Brain microvascular endothelial cell (primary cell): ENCODE data around the gene AUTS2.

Experiments used
- DNase-seq: peaks from one replicate; pipeline ENCODE4 v3.0.0-alpha.2; 2020
- H3K27ac ChIP-seq: fragments of 250-450 bp; sonication (Bioruptor Pico); 2 replicates; pipeline ENCODE4 v1.5.1; 2020; ENCODE audit warnings: mild to moderate bottlenecking, moderate library complexity
- H3K27me3 ChIP-seq: fragments of 250-450 bp; sonication (Bioruptor Pico); replicated peaks from 2 replicates; pipeline ENCODE4 v1.5.1; 2020; ENCODE audit warnings: mild to moderate bottlenecking
- H3K36me3 ChIP-seq: fragments of 250-450 bp; sonication (Bioruptor Pico); replicated peaks from 2 replicates; pipeline ENCODE4 v1.5.1; 2020; ENCODE audit warnings: mild to moderate bottlenecking
- H3K4me3 ChIP-seq: 2 replicates; pipeline ENCODE4 v1.5.1; 2011; ENCODE audit warnings: low read depth, mild to moderate bottlenecking, control low read depth, low read length, moderate library complexity
- CTCF ChIP-seq: IDR thresholded peaks from 2 replicates; pipeline ENCODE4 v1.5.1; 2011; ENCODE audit warnings: low read depth, mild to moderate bottlenecking, moderate library complexity, low read length, control low read depth, inconsistent platforms; ENCODE audit errors: missing control alignments
- in situ Hi-C: cut with HindIII; loops from 2 replicates; pipeline ENCODE4 v1.10.0; 2017; ENCODE audit warnings: low sequenced_read_pairs, low pct_ligation_motif_present

Gene AUTS2

GRCh38 chr7:69638674-69639073, 40.4 kb downstream of the AUTS2 start:
- in situ Hi-C loops = no loop called here
- Histone ChIP-seq H3K4me3 (no peak overlapping the region), H3K27me3 (no peaks in the 10 kb centered on the region), H3K27ac (no peak overlapping the region), H3K36me3 (no peaks in the 10 kb centered on the region)
- no peak for TF ChIP-seq CTCF
- DNase-seq = no peak

GRCh38 chr7:69640216-69640615, 41.9 kb downstream of the AUTS2 start:
- Histone ChIP-seq H3K4me3 (no peak overlapping the region), H3K27me3 (no peaks in the 10 kb centered on the region), H3K27ac (no peak overlapping the region), H3K36me3 (no peaks in the 10 kb centered on the region)
- no peak for TF ChIP-seq CTCF
- in situ Hi-C loops = no loop called here
- DNase-seq = no peak

DNA sequence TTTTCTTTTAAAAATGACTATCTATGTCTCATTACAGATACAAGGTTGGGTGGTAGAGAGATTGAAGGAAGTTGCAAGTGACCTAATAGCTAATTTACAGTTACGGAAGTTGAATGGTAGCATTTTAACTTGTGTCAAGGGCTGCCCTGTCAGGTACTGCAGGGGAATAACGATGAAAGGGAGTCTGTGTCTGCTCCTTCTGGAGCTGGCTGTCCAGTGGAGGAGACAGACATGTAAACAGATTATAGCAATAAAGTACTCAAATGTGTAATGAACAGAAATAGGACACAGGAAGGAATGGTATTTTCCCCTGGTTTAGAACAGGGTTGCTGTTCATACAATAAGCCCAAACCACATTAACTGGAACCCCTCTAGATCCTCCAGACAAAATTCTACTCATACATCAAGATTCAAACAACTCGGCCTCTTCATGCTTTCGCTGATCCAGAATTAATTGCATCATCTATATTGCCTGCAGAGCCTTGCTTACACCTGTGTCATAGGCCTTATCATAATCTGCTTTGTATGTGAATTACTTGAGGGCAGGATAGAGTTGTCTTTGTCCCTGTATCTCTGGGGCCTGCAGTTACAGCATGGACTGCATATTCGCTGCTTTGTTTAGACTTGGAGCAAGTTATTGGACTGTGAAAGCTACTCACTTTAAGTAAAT, 42.8 kb downstream of the AUTS2 start:
- no peak overlapping the region for H3K27ac ChIP-seq
- no peaks in the 10 kb centered on the region for H3K27me3 ChIP-seq
- no peak for DNase-seq
- no peak overlapping the region for H3K4me3 ChIP-seq
- H3K36me3 ChIP-seq = no peaks in the 10 kb centered on the region
- in situ Hi-C loops = no loop called here
- TF ChIP-seq CTCF = no peak

DNA sequence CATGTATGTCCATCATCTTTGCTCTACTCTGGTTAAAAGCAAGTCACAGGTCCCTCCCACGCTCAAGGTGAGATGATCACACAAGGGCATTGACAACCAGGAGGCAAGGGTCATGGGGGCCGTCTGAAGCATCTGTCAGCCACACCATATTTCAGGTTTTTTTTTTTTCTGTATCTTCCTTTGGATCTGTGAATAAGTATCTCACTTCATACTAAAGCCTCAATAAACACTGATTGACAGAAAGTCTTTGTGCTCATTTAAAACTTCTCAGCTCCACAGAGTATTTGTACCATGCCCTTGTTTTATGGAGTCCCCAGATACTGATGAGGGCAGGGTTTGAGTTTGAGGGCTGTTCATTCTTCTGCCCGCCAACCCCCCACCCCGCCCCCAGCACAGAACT, 45.0 kb downstream of the AUTS2 start:
- Histone ChIP-seq H3K4me3 (no peak overlapping the region), H3K27me3 (no peaks in the 10 kb centered on the region), H3K27ac (no peak overlapping the region), H3K36me3 (no peaks in the 10 kb centered on the region)
- DNase-seq = no peak
- in situ Hi-C loops = no loop called here
- TF ChIP-seq CTCF = no peak

GRCh38 chr7:69643708-69644445, 45.6 kb downstream of the AUTS2 start:
- no peak for DNase-seq
- TF ChIP-seq CTCF = no peak
- in situ Hi-C loops = no loop called here
- H3K4me3 ChIP-seq = no peak overlapping the region
- H3K27ac ChIP-seq = no peak overlapping the region
- H3K36me3 ChIP-seq = no peaks in the 10 kb centered on the region
- no peaks in the 10 kb centered on the region for H3K27me3 ChIP-seq

- TF ChIP-seq CTCF = no peak
- no peaks in the 10 kb centered on the region for H3K27me3 ChIP-seq
- DNase-seq = no peak
- no peak overlapping the region for H3K4me3 ChIP-seq
- no peak overlapping the region for H3K27ac ChIP-seq
- H3K36me3 ChIP-seq = no peaks in the 10 kb centered on the region
- in situ Hi-C loops = no loop called here
Observed at GRCh38 chr7:69645683-69646082, 47.4 kb downstream of the AUTS2 start.
